HG03045 (cell line): ENCODE data around the gene PRKAR1B.
"Not testable (repeated sequence)": the region's sequence is repeated elsewhere in the genome, so short reads cannot be mapped to it uniquely, and the experiment has no call there.

Source experiments
- ATAC-seq: cut with Tn5 transposase; IDR thresholded peaks from one replicate; pipeline ENCODE4 v1.9.1; 2021; ENCODE audit warnings: mild to moderate bottlenecking, moderate library complexity; ENCODE audit not compliant: unreplicated experiment

PRKAR1B gene

GRCh38 chr7:757741-758163 lies 30.7 kb upstream of the PRKAR1B start:
- no peak for ATAC-seq

GRCh38 chr7:756928-757560 lies 30.0 kb upstream of the PRKAR1B start:
- ATAC-seq = no peak

- no peak for ATAC-seq
Measured at GRCh38 chr7:756231-756927, 29.3 kb upstream of the PRKAR1B start.

GRCh38 chr7:755413-755805 lies 28.3 kb upstream of the PRKAR1B start:
- ATAC-seq = no peak

- no peak for ATAC-seq
Measured at GRCh38 chr7:754531-755412, 27.7 kb upstream of the PRKAR1B start.

- no peak for ATAC-seq
Measured at GRCh38 chr7:753190-753589, 26.1 kb upstream of the PRKAR1B start.

- not testable (repeated sequence) for ATAC-seq
Measured at GRCh38 chr7:752256-752655, 25.2 kb upstream of the PRKAR1B start.

- no peak for ATAC-seq
Measured at GRCh38 chr7:751826-752225, 24.7 kb upstream of the PRKAR1B start.

- ATAC-seq = no peak
Measured at GRCh38 chr7:750111-750905, 23.2 kb upstream of the PRKAR1B start.

- no peak for ATAC-seq
Measured at GRCh38 chr7:749140-749551, 22.1 kb upstream of the PRKAR1B start.

GRCh38 chr7:748446-748845 lies 21.4 kb upstream of the PRKAR1B start:
- no peak for ATAC-seq

- no peak for ATAC-seq
Measured at GRCh38 chr7:747186-747585, 20.1 kb upstream of the PRKAR1B start.

GRCh38 chr7:746155-747061 lies 19.3 kb upstream of the PRKAR1B start:
- no peak for ATAC-seq

- ATAC-seq = no peak
Measured at GRCh38 chr7:745431-746154, 18.5 kb upstream of the PRKAR1B start.

- no peak for ATAC-seq
Measured at GRCh38 chr7:744854-745430, 17.9 kb upstream of the PRKAR1B start.

- ATAC-seq = not testable (repeated sequence)
Measured at GRCh38 chr7:744128-744520, 17.0 kb upstream of the PRKAR1B start.

- not testable (repeated sequence) for ATAC-seq
Measured at GRCh38 chr7:743341-744127, 16.5 kb upstream of the PRKAR1B start.

- no peak for ATAC-seq
Measured at GRCh38 chr7:742791-743190, 15.7 kb upstream of the PRKAR1B start.
